Fibroblast of lung (primary cell): ENCODE results near the gene STK32C. TPM values are rescaled to one million over a fixed set of nuclear protein-coding genes. Genes with fewer than 3 reads are reported as not detected.

Experiments used
- DNase-seq, 2 donors: peaks; one replicate each; pipeline versions ENCODE4 v3.0.0 to v3.0.0-alpha.2; 2010; ENCODE audit warnings: low read depth in 2 of 2
- H2AFZ ChIP-seq: 2 replicates; pipeline ENCODE4 v1.5.1; 2012; ENCODE audit warnings: low read length, control low read depth, inconsistent platforms
- H3K27ac ChIP-seq: 2 replicates; pipeline ENCODE4 v1.5.1; 2011; ENCODE audit warnings: low read length, control low read depth; ENCODE audit not compliant: insufficient read depth
- H3K27me3 ChIP-seq: 2 replicates; pipeline ENCODE4 v1.5.1; 2011; ENCODE audit warnings: mild to moderate bottlenecking, low read length; ENCODE audit not compliant: control insufficient read depth, insufficient read depth
- H3K36me3 ChIP-seq: 2 replicates; pipeline ENCODE4 v1.5.1; 2011; ENCODE audit warnings: low read length; ENCODE audit not compliant: control insufficient read depth, insufficient read depth
- H3K4me1 ChIP-seq: 2 replicates; pipeline ENCODE4 v1.5.1; 2011; ENCODE audit warnings: low read length; ENCODE audit not compliant: control insufficient read depth, insufficient read depth; ENCODE audit errors: extremely low read depth
- H3K4me2 ChIP-seq: 2 replicates; pipeline ENCODE4 v1.5.1; 2011; ENCODE audit warnings: low read length, control low read depth; ENCODE audit not compliant: insufficient read depth; ENCODE audit errors: extremely low read depth
- H3K4me3 ChIP-seq, 4 experiments: fragments of 200-600 bp in 1 of 4; sonication (generic) in 1 of 4; replicated peaks in 1 of 4; 2 replicates each; pipeline ENCODE4 v1.5.1; 2011 to 2016; ENCODE audit warnings: low read length in 4 of 4, low read depth in 3 of 4, mild to moderate bottlenecking in 3 of 4, control low read depth in 2 of 4, inconsistent platforms in 1 of 4, mixed read lengths in 1 of 4; ENCODE audit not compliant: insufficient read depth in 1 of 4; ENCODE audit errors: control extremely low read depth in 1 of 4
- H3K79me2 ChIP-seq: 2 replicates; pipeline ENCODE4 v1.5.1; 2012; ENCODE audit warnings: mild to moderate bottlenecking, low read length, inconsistent platforms; ENCODE audit not compliant: control insufficient read depth, insufficient read depth
- H3K9ac ChIP-seq: 2 replicates; pipeline ENCODE4 v1.5.1; 2011; ENCODE audit warnings: mild to moderate bottlenecking, low read length, control low read depth; ENCODE audit not compliant: insufficient read depth
- H3K9me3 ChIP-seq: 2 replicates; pipeline ENCODE4 v1.5.1; 2012; ENCODE audit warnings: low read depth, low read length; ENCODE audit not compliant: control insufficient read depth, insufficient read depth
- H4K20me1 ChIP-seq: 2 replicates; pipeline ENCODE4 v1.5.1; 2011; ENCODE audit warnings: low read length; ENCODE audit not compliant: control insufficient read depth, insufficient read depth; ENCODE audit errors: extremely low read depth
- EZH2 ChIP-seq: IDR thresholded peaks from 2 replicates; pipeline ENCODE4 v1.5.1; 2012; ENCODE audit warnings: low read length, control low read depth, mild to moderate bottlenecking; ENCODE audit errors: missing control alignments
- polyA plus RNA-seq, 2 donors: library from polyadenylated mRNA; depleted of rRNA in 1 of 2; stranded (reverse) in 1 of 2; unstranded in 1 of 2; fragments of >200 nt; gene quantifications; 2 replicates each; pipeline ENCODE4 v1.2.1, GENCODE V29; 2011 to 2012; ENCODE audit warnings: missing spikeins in 1 of 2
- total RNA-seq: library from RNA; depleted of rRNA; stranded (reverse); fragments of >200 nt; gene quantifications from 2 replicates; pipeline ENCODE4 v1.2.1, GENCODE V29; 2014
- TF ChIP-seq, protein P1 (sequence below), 2 donors: IDR thresholded peaks in 1 of 2; conservative IDR thresholded peaks in 1 of 2; 1 replicate in 1 of 2; 2 replicates in 1 of 2; pipeline ENCODE4 v1.5.1; 2011 to 2012; ENCODE audit warnings: low read length in 2 of 2, control low read depth in 1 of 2, inconsistent platforms in 1 of 2, low read depth in 1 of 2, mild to moderate bottlenecking in 1 of 2

STK32C gene
- total and polyA plus RNA-seq, 2 donors (not counting 1 experiment from before 2014, with no cell fraction given) = 4.4 to 21.5 TPM

DNA sequence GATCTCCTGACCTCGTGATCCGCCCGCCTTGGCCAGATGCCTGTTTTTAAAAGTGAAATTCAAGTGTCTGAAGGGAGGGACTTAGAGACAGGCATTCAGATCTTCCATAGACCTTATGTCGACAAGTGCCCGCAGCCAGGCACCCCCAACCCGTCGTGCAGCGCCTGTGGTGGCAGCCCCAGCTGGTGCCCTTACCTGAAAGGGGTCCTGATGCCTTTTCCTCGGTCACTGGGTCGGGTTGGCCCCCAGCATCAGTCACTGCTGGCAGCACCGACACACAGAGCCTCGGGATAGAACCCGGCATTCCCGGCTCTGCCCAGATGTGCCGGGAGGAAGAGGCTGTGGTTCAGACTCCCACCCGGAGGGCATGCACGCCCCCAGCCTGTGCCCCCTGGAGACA is 47.5 kb upstream of the STK32C start:
- Histone ChIP-seq H3K4me3 (no peak overlapping the region), H3K27ac (no peak overlapping the region), H3K9ac (no peak overlapping the region), H3K27me3 (no peaks in the 10 kb centered on the region), H3K4me1 (no peaks in the 10 kb centered on the region), H4K20me1 (no peaks in the 10 kb centered on the region), H2AFZ (no peak overlapping the region), H3K4me2 (no peak overlapping the region), H3K36me3 (no peaks in the 10 kb centered on the region), H3K9me3 (no peaks in the 10 kb centered on the region), H3K79me2 (no peaks in the 10 kb centered on the region)
- no peak for DNase-seq
- TF ChIP-seq, protein P1, sequence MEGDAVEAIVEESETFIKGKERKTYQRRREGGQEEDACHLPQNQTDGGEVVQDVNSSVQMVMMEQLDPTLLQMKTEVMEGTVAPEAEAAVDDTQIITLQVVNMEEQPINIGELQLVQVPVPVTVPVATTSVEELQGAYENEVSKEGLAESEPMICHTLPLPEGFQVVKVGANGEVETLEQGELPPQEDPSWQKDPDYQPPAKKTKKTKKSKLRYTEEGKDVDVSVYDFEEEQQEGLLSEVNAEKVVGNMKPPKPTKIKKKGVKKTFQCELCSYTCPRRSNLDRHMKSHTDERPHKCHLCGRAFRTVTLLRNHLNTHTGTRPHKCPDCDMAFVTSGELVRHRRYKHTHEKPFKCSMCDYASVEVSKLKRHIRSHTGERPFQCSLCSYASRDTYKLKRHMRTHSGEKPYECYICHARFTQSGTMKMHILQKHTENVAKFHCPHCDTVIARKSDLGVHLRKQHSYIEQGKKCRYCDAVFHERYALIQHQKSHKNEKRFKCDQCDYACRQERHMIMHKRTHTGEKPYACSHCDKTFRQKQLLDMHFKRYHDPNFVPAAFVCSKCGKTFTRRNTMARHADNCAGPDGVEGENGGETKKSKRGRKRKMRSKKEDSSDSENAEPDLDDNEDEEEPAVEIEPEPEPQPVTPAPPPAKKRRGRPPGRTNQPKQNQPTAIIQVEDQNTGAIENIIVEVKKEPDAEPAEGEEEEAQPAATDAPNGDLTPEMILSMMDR (conservative IDR thresholded peaks at IDR 0.05 in 1 of 2, IDR thresholded peaks at IDR 0.05 in 1 of 2; ENCODE audit: low read depth in 1 of 2, low read length in 2 of 2) = no peak
- no peak for TF ChIP-seq EZH2

DNA sequence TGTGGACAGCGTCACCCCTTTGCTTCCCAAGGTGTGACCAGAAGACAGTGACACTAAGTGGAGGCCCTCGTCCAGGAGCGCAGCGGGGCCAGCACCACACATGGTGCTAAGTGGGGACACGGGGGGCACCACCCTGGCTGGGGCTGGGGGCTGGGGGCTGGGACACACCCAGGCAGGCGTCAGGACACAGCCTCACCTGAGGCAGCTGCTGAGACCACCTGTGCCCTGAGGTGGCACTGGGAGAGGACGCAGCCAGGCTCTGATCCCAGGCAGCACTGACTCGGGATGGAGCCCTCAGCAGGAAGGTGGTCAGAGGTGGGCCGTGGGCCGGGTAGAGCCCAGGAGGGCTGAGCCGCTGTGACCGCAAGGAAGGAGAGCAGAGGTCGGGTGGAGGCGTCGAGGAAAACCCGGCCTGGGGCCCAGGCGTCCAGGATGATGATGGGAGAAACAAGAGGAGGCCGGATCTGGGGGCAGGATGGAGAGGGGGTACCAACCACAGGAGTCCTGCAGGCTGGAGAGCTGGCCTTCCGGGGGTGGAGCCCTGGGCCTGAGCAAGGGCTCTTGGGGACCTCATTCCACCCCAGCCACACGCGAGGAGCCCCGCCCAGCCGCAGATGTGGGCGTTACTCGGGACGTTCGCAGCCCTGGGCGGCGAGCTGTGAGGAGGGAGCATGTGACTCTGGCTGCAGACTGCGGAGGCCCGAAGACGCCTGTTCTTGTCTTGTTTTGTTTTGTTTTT is 46.8 kb upstream of the STK32C start:
- Histone ChIP-seq H4K20me1 (no peaks in the 10 kb centered on the region), H3K9ac (no peak overlapping the region), H3K4me3 (no peak overlapping the region), H3K36me3 (no peaks in the 10 kb centered on the region), H3K9me3 (no peaks in the 10 kb centered on the region), H3K4me1 (no peaks in the 10 kb centered on the region), H3K79me2 (no peaks in the 10 kb centered on the region), H3K4me2 (no peak overlapping the region), H3K27me3 (no peaks in the 10 kb centered on the region), H3K27ac (no peak overlapping the region), H2AFZ (no peak overlapping the region)
- no peak for TF ChIP-seq EZH2
- TF ChIP-seq, protein P1 (conservative IDR thresholded peaks at IDR 0.05 in 1 of 2, IDR thresholded peaks at IDR 0.05 in 1 of 2; ENCODE audit: low read depth in 1 of 2, low read length in 2 of 2) = no peak
- DNase-seq = no peak

DNA sequence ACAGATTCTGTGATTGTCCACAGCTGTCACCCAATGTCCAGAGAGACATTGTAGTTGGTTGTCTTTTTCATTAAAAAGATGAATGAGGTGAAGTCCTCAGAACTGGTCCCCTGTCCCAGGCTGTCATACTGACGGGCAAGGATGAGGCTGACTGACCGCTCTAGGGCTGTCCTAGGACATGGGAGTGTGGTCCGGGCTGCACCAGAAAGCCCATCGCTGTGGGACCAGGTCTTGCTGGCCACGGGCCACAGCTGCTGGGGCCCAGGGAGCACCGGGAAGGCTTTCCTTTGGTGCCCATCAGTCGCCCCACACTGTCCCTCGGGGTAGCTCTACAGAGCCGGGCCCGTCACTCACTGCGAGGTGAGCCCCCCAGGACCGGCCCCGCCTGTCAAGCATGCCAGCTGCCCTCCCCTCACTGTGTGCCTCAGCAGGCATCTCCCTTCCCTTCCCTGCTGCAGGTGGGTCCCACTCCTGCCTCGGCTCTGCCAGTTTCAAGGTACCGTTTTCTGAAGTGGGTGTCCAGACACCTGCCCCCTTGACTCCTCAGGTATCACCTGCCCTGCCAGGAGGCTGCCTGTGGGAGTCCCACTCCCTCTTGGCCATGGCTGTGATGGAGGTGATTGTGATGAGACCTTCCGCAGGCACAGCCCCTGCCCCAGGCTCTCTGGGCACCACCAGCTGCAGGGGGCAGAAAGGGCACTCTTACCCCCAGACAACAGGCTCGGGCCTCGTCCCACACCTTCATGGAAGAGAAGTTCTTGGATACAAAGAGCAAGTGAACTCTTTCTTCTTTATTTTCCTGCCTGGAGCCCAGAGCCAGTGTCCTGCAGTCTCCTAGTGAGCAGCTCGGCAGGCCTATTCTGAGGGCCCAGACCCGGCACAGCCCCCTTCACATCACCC is 46.0 kb upstream of the STK32C start:
- Histone ChIP-seq H3K27me3 (no peaks in the 10 kb centered on the region), H3K4me3 (no peak overlapping the region), H3K27ac (no peak overlapping the region), H3K79me2 (no peaks in the 10 kb centered on the region), H3K36me3 (no peaks in the 10 kb centered on the region), H3K4me1 (no peaks in the 10 kb centered on the region), H4K20me1 (no peaks in the 10 kb centered on the region), H2AFZ (no peak overlapping the region), H3K9ac (no peak overlapping the region), H3K4me2 (no peak overlapping the region), H3K9me3 (no peaks in the 10 kb centered on the region)
- no peak for DNase-seq
- TF ChIP-seq, protein P1 (conservative IDR thresholded peaks at IDR 0.05 in 1 of 2, IDR thresholded peaks at IDR 0.05 in 1 of 2; ENCODE audit: low read depth in 1 of 2, low read length in 2 of 2) = no peak
- TF ChIP-seq EZH2 = no peak
